Spleen (tissue), 7 donors: Measurements from ENCODE around the gene TMEM168.

ENCODE experiments used
- CTCF ChIP-seq, 11 experiments: fragments of 200-600 bp in 7 of 11; fragments of 450-650 bp in 4 of 11; sonication (generic) in 4 of 11; IDR thresholded peaks in 8 of 11; conservative IDR thresholded peaks in 3 of 11; 1 replicate in 7 of 11; 2 replicates in 4 of 11; pipeline versions ENCODE4 v1.4.0 to v1.8.0; 2016 to 2021; ENCODE audit warnings: antibody characterized with exemption in 11 of 11, inconsistent platforms in 4 of 11, mild to moderate bottlenecking in 1 of 11
- POLR2A ChIP-seq, 3 donors: fragments of 450-650 bp; IDR thresholded peaks; one replicate each; pipeline ENCODE4 v1.5.1; 2017; ENCODE audit warnings: antibody characterized with exemption in 3 of 3, mild to moderate bottlenecking in 1 of 3
- POLR2AphosphoS5 ChIP-seq, 3 donors: sonication (generic); formaldehyde crosslinking; IDR thresholded peaks; one replicate each; pipeline ENCODE4 v1.5.1; 2017; ENCODE audit warnings: antibody characterized with exemption in 3 of 3
- donor health status: DM: no; HTN: no; CAD: no; lungs with moderate emphysema.
- donor health status: DM: no; HTN: no; CAD: no.
- donor health status: DM: no; HTN: no; CAD: no.

- TF ChIP-seq CTCF (IDR thresholded peaks at IDR 0.05 in 8 of 11, conservative IDR thresholded peaks at IDR 0.05 in 3 of 11) (no peak), POLR2A (IDR thresholded peaks at IDR 0.05) (no peak), POLR2AphosphoS5 (IDR thresholded peaks at IDR 0.05) (no peak)
Measured at GRCh38 chr7:112763996-112764395, 26.2 kb downstream of the TMEM168 start.
